ENCODE results near the gene PAQR5.
A peak's percentile ranks its signal among the peaks of the same experiment; 100 is the strongest.
"Not testable (repeated sequence)": the region's sequence is repeated elsewhere in the genome, so short reads cannot be mapped to it uniquely, and the experiment has no call there.

Gene PAQR5

DNA sequence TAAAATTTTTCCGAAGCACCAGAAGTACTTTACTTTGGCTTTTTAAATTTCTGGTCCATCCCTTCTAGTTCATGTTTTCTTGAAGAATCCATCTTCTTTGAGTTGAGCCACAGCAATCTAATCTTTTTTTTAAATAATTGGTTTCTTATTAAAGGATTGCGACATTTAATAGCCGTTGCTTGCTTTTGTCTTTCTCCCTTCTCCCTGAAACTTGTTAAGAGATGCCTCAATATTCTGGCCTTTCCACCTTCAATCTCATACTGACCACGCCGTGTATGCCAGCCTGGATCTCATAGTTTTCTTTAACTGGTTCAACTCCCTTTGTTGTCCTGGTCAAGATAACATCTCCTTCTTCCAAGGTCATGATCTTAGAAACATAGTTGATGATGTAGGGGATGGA is 135.5 kb downstream of the PAQR5 start:
- no peak for DNase-seq

DNA sequence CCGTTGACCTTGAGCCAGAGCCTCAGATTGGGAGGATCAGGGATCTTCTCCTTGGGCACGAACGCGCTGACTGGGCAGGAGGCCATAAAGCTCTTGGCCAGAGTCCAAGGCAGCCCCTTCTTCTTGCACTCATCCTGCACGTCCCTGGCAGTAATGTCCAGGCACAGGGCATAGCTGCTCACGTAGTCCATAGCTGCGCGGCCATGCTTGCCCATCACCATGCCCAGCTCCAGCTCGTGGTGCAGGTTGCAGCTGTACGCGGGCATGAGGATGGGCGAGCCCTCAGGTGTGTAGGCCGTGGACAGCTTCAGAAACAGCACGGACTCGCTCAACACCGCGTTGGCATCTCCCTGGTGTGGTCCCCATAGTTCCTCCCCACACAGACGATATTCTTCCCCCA is 136.0 kb downstream of the PAQR5 start:
- no peak for DNase-seq

DNA sequence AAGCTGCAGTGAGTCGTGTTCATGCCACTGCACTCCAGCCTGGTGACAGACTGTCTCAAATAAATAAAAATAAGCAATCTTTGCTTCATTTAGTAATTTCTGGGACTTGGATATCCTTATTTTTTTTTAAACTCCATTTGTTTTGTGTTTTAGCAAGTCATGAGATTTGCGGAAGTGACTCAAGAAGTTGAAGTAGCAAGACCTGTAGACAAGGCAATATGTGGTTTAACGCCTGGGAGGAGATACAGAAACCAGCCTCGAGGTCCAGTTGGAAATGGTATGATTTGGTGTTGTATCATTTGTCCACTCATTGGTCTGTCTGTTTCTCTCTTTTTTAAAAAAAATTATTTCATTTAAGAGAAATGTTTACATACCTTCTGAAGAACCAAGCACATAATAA is 137.3 kb downstream of the PAQR5 start:
- DNase-seq: no peak

DNA sequence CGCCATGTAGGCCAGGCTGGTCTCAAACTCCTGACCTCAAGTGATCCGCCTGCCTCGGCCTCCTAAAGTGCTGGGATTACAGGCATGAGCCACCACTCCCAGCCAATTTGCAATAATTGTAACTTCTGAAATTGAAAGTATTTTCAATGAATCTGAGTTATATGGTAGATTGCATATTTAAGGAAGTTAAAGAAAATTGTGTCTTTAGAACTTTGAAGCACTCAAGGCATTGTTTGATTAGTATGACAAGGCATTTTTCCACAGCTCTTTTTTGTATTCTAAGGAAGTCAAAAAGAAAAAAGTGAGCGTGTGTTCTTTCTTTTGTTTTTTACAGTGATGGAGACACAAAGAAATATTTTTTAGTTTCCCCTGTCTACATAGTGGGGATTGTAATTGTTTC is 138.2 kb downstream of the PAQR5 start:
- DNase-seq: no peak

DNA sequence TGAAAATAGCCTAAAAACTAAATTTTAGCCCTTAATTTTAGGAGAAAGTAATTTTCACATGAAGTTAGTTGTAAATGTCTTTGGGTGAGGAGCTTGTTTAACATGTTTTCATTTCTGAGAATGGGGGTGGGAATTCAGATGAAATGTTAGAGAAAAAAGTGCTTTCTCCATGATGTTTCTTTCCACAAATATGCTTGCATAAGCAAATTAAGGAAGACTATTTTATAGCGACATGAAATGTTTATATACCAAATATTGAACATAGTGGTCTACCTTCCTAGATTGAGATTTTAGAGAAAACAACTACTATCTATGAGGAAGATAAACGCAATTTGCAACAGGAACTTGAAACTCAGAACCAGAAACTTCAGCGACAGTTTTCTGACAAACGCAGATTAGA is 140.9 kb downstream of the PAQR5 start:
- DNase-seq: no peak

DNA sequence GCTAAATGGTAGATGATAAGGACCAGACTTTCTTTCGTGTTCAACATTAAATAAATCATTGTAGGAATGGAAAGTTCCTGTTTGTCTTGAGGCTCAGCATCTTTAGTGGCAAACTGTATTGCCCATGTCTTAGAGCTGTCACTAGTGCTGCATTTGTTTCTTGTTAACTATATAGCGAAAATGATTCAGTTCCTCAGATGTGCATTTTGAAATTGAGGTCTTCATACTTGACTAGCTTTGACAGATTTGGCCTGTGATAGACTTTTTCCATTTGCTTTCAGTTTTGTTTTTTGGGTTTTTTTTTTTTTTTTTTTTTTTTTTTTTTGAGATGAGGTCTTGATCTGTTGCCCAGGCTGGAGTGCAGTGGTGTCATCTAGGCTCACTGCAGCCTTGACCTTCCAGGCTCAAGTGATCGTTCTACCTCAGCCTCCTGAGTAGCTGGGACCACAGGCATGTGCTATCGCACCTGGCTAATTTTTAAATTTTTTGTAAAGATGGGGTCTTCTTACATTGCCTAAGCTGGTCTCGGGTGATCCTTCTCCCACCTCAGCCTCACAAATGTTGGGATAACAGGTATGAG is 144.4 kb downstream of the PAQR5 start:
- peak in 1 of 2 donors; percentile 25 for DNase-seq

DNA sequence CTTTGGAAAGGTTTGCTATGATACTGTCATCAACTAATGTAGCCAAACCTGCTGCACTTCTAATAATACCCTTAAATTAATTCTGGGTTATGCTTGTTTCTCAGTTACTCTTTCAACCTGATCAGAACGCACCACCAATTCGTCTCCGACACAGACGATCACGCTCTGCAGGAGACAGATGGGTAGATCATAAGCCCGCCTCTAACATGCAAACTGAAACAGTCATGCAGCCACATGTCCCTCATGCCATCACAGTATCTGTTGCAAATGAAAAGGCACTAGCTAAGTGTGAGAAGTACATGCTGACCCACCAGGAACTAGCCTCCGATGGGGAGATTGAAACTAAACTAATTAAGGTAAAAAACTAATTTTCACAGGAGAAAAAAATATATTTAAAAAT is 146.0 kb downstream of the PAQR5 start:
- DNase-seq: no peak

DNA sequence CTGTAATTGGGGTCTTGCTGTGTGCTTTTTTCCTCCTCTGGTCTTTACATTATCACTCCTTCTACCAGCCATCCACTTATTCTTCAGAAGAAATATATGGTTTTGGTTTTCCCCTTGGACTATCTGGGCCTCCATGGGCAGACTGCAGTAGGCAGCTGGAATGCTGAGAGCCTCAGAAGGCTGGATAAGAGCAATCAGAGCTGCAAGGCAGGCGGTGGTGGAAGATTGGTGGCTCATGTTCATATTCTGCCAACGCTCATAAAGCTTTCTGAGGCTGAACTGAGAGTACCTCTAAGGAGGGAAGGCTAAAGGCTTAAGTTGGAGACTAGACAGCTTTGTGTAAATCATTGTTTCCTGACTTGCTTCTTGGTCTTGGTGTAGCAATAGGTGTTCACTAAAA is 148.2 kb downstream of the PAQR5 start:
- DNase-seq: no peak

DNA sequence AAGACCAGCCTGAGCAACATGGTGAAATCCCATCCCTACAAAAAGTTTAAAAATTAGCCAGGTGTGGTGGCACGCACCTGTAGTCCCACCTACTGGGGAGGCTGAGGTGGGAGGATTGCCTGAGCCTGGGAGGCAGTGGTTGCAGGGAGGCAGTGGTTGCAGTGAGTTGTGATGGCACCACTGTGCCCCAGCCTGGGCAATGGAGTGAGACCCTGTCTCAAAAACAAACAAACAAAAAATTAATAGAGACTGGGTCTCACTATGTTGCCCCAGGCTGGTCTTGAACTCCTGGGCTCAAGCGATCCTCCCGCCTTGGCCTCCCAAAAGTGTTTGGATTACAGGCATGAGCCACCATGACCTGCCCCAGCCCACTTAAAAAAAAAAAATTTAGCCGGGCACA is 151.5 kb downstream of the PAQR5 start:
- not testable (repeated sequence) for DNase-seq

DNA sequence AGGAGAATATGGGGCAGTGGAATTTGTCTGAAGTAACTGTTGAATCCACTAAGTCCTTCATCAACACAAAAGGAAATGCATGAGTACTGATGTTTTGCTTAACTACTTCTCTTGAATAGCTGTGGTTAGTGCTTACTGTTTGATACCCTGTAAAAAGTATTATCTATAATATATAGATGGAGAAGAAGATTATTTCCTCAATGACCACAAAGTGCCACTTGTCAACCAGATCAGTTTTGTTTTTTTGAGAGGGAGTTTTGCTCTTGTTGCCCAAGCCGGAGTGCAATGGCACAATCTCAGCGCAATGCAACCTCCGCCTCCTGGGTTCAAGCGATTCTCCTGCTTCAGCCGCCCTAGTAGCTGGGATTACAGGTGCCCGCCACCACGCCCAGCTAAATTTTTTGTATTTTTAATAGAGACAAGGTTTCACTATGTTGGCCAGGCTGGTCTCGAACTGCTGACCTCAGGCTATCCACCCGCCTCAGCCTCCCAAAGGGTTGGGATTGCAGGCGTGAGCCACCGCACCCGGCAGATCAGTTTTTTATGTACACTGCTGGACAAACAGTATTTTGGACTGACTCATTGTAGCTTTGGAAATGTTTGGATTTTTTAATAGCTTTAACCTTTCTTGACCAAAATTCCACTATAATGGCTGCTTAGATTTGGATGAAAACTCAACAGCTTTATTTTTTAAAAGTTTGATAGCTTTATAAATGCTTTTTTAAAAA is 152.4 kb downstream of the PAQR5 start:
- no peak for DNase-seq

DNA sequence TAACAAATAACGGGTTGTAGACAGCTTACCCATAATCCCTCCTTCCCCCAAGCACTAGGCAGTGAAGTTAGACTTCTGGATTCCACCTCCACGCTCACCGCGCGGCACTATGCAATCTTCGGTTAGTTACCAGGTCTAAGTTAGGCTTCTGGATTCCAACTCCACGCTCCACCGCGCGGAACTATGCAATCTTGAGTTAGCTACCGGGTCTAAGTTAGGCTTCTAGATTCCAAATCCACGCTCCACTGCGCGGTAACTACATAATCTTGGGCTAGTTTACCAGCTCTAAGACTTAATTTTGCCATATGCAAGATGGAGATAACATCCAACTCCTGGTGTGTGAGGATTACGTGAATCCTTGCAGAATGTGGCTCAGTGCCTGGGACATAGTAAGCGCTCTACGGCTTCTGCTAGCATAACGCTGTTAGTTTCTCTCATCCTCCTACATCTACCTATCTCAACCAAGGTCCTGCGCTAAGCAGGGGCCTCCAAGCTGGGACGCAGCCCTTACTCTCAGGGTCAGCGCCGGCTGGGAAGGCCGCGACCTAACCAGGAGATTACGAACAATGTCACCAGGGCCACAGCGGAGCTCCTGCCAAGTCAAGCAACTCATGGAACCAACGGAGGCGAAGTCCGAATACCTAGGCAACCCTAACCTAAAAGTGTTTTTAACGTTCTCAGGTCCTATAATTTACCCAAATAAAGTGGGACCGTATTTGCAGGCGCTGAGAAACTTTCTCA is 153.4 kb downstream of the PAQR5 start:
- DNase-seq: peak in 1 of 2 donors; percentile 25

DNA sequence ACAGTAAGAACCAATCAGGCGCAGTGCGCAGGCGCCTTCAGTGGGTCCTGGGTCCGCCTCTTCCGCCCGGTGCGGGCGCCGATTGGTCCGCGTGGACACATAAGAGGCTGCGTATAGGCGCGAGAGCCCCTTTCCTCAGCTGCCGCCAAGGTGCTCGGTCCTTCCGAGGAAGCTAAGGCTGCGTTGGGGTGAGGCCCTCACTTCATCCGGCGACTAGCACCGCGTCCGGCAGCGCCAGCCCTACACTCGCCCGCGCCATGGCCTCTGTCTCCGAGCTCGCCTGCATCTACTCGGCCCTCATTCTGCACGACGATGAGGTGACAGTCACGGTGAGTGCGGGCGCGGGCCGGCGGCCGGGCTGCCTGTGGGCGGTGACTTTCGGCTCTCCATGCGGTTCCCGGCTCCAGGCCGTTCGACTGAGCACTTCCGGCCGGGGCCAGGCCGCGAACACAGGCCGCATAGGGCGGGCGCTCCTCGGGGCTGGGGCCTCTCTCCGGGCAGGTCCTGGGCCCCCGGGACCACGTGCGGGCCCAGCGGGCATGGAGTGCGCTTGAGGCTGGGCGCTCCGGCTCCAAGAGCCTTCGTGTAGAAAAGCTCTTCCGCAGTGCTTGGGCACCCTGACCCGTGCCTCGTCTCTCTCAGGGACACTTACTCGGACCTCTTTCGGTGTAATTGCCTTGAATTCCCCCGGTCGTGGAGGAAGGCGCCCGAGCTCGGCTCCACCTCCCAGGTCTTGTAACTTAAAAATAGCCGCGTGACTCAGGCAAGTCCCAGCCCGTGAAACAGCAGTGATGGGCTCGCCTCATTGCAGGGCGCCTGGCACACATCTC is 154.2 kb downstream of the PAQR5 start, which contains the start of gene RPLP1:
Gene RPLP1, plus strand, starts transcription at position 127 of the 830 bp plus-strand sequence. Its CDS starts 131 bp downstream, at position 258.
- DNase-seq: peak; percentile 96 to 97

DNA sequence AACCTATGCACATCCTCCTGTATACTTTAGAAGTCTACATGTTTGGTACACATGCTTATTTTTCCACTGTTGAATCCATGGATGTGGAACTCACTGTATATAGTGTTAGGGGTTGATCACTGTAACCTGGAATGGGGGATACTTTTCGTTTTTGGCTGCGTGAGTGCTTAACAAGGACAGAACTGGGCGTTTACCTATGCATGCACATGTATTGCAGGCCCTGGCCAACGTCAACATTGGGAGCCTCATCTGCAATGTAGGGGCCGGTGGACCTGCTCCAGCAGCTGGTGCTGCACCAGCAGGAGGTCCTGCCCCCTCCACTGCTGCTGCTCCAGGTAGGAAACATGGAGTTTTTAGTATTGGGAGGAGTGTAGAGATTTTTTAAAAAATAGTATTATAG is 156.2 kb downstream of the PAQR5 start:
- no peak for DNase-seq

DNA sequence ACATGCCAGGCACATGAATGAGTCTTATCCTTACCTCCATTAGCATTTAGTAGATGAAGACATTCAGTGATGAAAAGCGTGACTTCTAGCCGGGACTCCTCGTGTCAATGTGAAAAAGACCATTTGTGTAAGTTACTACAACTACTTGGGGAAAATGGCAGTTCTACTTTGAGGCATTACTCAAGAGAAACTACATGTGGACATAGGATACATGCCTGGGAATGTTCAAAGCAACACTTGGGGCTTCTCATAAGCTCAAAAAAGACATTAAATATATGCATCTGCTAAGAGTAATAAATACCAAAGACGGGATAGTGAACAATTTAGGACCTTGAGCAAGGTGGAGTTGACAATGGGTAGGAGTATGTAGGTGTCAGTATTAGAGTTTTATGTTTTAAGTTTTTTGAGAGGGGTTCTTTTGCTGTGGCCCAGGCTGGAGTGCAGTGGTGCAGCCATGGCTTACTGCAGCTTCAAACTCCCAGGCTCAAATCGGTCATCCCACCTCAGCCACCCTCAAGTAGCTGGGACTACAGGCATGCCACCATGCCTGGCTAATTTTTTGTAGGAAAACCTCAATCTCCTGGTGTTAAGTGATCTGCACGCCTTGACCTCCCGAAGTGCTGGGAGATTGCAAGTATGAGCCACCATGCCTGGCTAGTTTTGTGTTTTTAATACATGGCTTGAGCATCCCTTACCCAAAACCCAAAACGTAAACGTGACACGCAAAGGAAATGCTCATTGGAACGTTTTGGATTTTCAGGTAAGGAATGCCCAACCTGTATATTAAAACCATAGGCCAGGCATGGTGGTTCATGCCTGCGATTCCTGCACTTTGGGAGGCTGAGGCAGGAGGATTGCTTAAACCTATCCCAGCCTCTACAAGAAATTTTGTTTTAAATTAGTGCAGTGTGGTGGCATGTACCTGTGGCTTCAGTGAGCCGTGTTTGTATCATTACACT is 157.8 kb downstream of the PAQR5 start:
- DNase-seq: no peak
